HEK293 (cell line): ENCODE results near the gene ABHD16B.

Experiments
- BCL6B ChIP-seq: fragments of 450-650 bp; formaldehyde crosslinking; IDR thresholded peaks from 2 replicates; pipeline ENCODE4 v1.5.1; 2017; ENCODE audit warnings: missing biosample characterization, missing genetic modification characterization
- GLIS2 ChIP-seq: fragments of 450-650 bp; formaldehyde crosslinking; IDR thresholded peaks from 2 replicates; pipeline ENCODE4 v1.5.1; 2016; ENCODE audit warnings: missing biosample characterization, missing genetic modification characterization
- PRDM6 ChIP-seq: fragments of 450-650 bp; formaldehyde crosslinking; IDR thresholded peaks from 2 replicates; pipeline ENCODE4 v1.5.1; 2017; ENCODE audit warnings: missing biosample characterization, missing genetic modification characterization
- REST ChIP-seq: fragments of 450-650 bp; formaldehyde crosslinking; IDR thresholded peaks from 2 replicates; pipeline ENCODE4 v1.5.1; 2016; ENCODE audit warnings: missing biosample characterization, missing genetic modification characterization
- ZBTB26 ChIP-seq: fragments of 450-650 bp; formaldehyde crosslinking; optimal IDR thresholded peaks from 2 replicates; pipeline ENCODE3; 2016; ENCODE audit warnings: missing biosample characterization, mild to moderate bottlenecking, missing genetic modification characterization
- ZFHX2 ChIP-seq: fragments of 450-650 bp; formaldehyde crosslinking; conservative IDR thresholded peaks from 2 replicates; pipeline ENCODE4 v1.5.1; 2016; ENCODE audit warnings: missing biosample characterization, missing genetic modification characterization
- ZFP3 ChIP-seq: fragments of 450-650 bp; formaldehyde crosslinking; IDR thresholded peaks from 2 replicates; pipeline ENCODE4 v1.5.1; 2016; ENCODE audit warnings: low read depth, missing biosample characterization, missing genetic modification characterization
- ZNF112 ChIP-seq: fragments of 450-650 bp; formaldehyde crosslinking; IDR thresholded peaks from 2 replicates; pipeline ENCODE4 v1.5.0; 2017; ENCODE audit warnings: missing biosample characterization, missing genetic modification characterization
- ZNF157 ChIP-seq: fragments of 450-650 bp; formaldehyde crosslinking; IDR thresholded peaks from 2 replicates; pipeline ENCODE4 v1.5.1; 2016; ENCODE audit warnings: missing biosample characterization, missing genetic modification characterization
- ZNF274 ChIP-seq, 2 experiments: fragments of 200-500 bp in 1 of 2; fragments of 450-650 bp in 1 of 2; sonication (Bioruptor generic) in 1 of 2; formaldehyde crosslinking in 1 of 2; IDR thresholded peaks; 2 replicates each; pipeline versions ENCODE4 v1.5.1 to v1.6.1; 2014 to 2016; ENCODE audit warnings: borderline replicate concordance in 1 of 2, inconsistent platforms in 1 of 2, low read length in 1 of 2, missing biosample characterization in 1 of 2, missing genetic modification characterization in 1 of 2
- ZNF311 ChIP-seq: fragments of 450-650 bp; formaldehyde crosslinking; IDR thresholded peaks from 2 replicates; pipeline ENCODE4 v1.5.1; 2017; ENCODE audit warnings: missing biosample characterization, missing genetic modification characterization, borderline replicate concordance
- ZNF335 ChIP-seq: fragments of 450-650 bp; formaldehyde crosslinking; conservative IDR thresholded peaks from 2 replicates; pipeline ENCODE4 v1.5.1; 2016; ENCODE audit warnings: missing biosample characterization, missing genetic modification characterization
- ZNF362 ChIP-seq: fragments of 450-650 bp; formaldehyde crosslinking; IDR thresholded peaks from 2 replicates; pipeline ENCODE4 v1.5.1; 2016; ENCODE audit warnings: missing biosample characterization, missing genetic modification characterization

- TF ChIP-seq ZNF362 (tag by site-specific recombination) (no peak), PRDM6 (no peak), REST (tag by site-specific recombination) (no peak), ZNF112 (tag by site-specific recombination) (no peak), ZBTB26 (tag by site-specific recombination) (no peak), ZFP3 (tag by site-specific recombination) (no peak), ZNF335 (tag by site-specific recombination) (no peak), ZFHX2 (tag by site-specific recombination) (no peak), ZNF274 (IDR thresholded peaks at IDR 0.05; ENCODE audit: low read length) (no peak), ZNF274 (tag by site-specific recombination; IDR thresholded peaks at IDR 0.05; ENCODE audit: borderline replicate concordance) (no peak), ZNF311 (tag by site-specific recombination) (no peak), ZNF157 (tag by site-specific recombination) (no peak), GLIS2 (tag by site-specific recombination) (no peak), BCL6B (tag by site-specific recombination) (no peak)
These were observed 5.8 kb upstream of the ABHD16B start for GRCh38 chr20:63855363-63856097.
